Measurements from ENCODE around the gene SCRT2.
A peak's percentile ranks its signal among the peaks of the same experiment; 100 is the strongest.

SCRT2 gene

GRCh38 chr20:664151-664550, 11.5 kb downstream of the SCRT2 start:
- Histone ChIP-seq H3K36me3 (ENCODE audit: control insufficient read depth, insufficient read depth, low read length) (no peaks in the 10 kb centered on the region), H3K27me3 (ENCODE audit: control insufficient read depth, insufficient read depth, low read length, poor library complexity, severe bottlenecking) (peaks cover 36% of the 10 kb centered on the region), H3K27ac (ENCODE audit: insufficient read depth, low read depth, low read length, poor library complexity, severe bottlenecking) (no peak overlapping the region), H3K4me3 (ENCODE audit: insufficient read depth, low read depth, low read length) (no peak overlapping the region), H3K4me1 (ENCODE audit: control insufficient read depth, insufficient read depth, low read length) (peaks cover 19% of the 10 kb centered on the region), H3K9me3 (ENCODE audit: control insufficient read depth, low read length) (no peaks in the 10 kb centered on the region)
- 85 to 93% methylated on average over 60 of the region's 60 CpGs for WGBS, 2 experiments

DNA sequence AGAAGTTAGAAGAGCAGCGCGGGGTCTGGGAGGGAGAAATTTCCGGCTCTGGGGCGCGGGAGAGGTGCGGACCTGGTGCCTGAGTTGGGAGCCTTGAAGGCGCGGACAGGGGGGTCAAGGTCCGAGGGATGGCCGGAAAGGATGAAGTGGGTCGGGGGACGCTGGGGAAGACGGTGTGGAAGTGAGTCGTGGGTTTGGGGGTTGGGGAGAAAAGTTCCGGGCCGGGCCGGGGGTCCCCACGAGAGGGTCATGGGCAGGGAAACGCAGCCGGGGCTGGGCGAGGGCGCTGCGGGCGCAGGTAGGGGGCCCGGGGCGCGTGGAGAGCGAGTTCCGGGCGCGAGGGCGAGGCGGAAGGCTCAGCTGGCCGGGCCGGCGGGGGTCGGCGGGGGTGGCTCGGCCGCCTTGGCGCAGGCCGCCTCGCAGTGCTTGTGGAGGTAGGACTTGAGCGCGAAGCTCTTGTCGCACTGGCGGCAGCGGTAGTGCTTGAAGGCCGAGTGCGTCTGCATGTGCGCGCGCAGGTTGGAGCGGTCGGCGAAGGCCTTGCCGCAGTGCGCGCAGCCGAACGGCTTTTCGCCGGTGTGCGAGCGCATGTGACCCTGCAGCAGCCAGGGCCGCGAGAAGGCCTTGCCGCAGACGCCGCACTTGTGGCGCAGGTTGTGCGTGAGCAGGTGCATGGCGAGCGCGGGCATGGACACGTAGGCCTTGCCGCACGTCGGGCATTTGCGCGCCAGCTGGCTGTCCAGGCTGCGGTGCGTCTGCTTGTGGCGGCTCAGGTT, 12.1 kb downstream of the SCRT2 start:
- WGBS, 2 experiments: 85 to 87% methylated on average over 84 of the region's 84 CpGs
- Histone ChIP-seq H3K4me3 (ENCODE audit: insufficient read depth, low read depth, low read length) (no peak overlapping the region), H3K36me3 (ENCODE audit: control insufficient read depth, insufficient read depth, low read length) (no peaks in the 10 kb centered on the region), H3K27ac (ENCODE audit: insufficient read depth, low read depth, low read length, poor library complexity, severe bottlenecking) (no peak overlapping the region), H3K9me3 (ENCODE audit: control insufficient read depth, low read length) (no peaks in the 10 kb centered on the region), H3K27me3 (ENCODE audit: control insufficient read depth, insufficient read depth, low read length, poor library complexity, severe bottlenecking) (peaks cover 36% of the 10 kb centered on the region), H3K4me1 (ENCODE audit: control insufficient read depth, insufficient read depth, low read length) (peaks cover 23% of the 10 kb centered on the region)

- Histone ChIP-seq H3K27me3 (ENCODE audit: control insufficient read depth, insufficient read depth, low read length, poor library complexity, severe bottlenecking) (peaks cover 36% of the 10 kb centered on the region), H3K9me3 (ENCODE audit: control insufficient read depth, low read length) (no peaks in the 10 kb centered on the region), H3K27ac (ENCODE audit: insufficient read depth, low read depth, low read length, poor library complexity, severe bottlenecking) (no peak overlapping the region), H3K4me3 (ENCODE audit: insufficient read depth, low read depth, low read length) (no peak overlapping the region), H3K4me1 (ENCODE audit: control insufficient read depth, insufficient read depth, low read length) (peaks cover 23% of the 10 kb centered on the region), H3K36me3 (ENCODE audit: control insufficient read depth, insufficient read depth, low read length) (no peaks in the 10 kb centered on the region)
- WGBS, 2 experiments: 72 to 74% methylated on average over 15 of the region's 16 CpGs
These were observed 13.1 kb downstream of the SCRT2 start for GRCh38 chr20:662277-663192.

- no peak overlapping the region for H3K27ac ChIP-seq (ENCODE audit: insufficient read depth, low read depth, low read length, poor library complexity, severe bottlenecking)
- H3K9me3 ChIP-seq (ENCODE audit: control insufficient read depth, low read length): no peaks in the 10 kb centered on the region
- peak overlapping the region; percentile 5 for H3K4me3 ChIP-seq (ENCODE audit: insufficient read depth, low read depth, low read length)
- 39% methylated on average over 28 to 29 of the region's 29 CpGs for WGBS, 2 experiments
- H3K36me3 ChIP-seq (ENCODE audit: control insufficient read depth, insufficient read depth, low read length): no peaks in the 10 kb centered on the region
- peaks cover 36% of the 10 kb centered on the region for H3K27me3 ChIP-seq (ENCODE audit: control insufficient read depth, insufficient read depth, low read length, poor library complexity, severe bottlenecking)
- peaks cover 23% of the 10 kb centered on the region for H3K4me1 ChIP-seq (ENCODE audit: control insufficient read depth, insufficient read depth, low read length)
These were observed 13.9 kb downstream of the SCRT2 start for GRCh38 chr20:661474-662270.

- WGBS, 2 experiments: 26 to 31% methylated on average over 5 of the region's 5 CpGs
- Histone ChIP-seq H3K36me3 (ENCODE audit: control insufficient read depth, insufficient read depth, low read length) (no peaks in the 10 kb centered on the region), H3K27me3 (ENCODE audit: control insufficient read depth, insufficient read depth, low read length, poor library complexity, severe bottlenecking) (peaks cover 30% of the 10 kb centered on the region), H3K4me3 (ENCODE audit: insufficient read depth, low read depth, low read length) (no peak overlapping the region), H3K9me3 (ENCODE audit: control insufficient read depth, low read length) (no peaks in the 10 kb centered on the region), H3K4me1 (ENCODE audit: control insufficient read depth, insufficient read depth, low read length) (peaks cover 17% of the 10 kb centered on the region), H3K27ac (ENCODE audit: insufficient read depth, low read depth, low read length, poor library complexity, severe bottlenecking) (no peak overlapping the region)
These were observed 16.8 kb downstream of the SCRT2 start for GRCh38 chr20:658731-659291.

DNA sequence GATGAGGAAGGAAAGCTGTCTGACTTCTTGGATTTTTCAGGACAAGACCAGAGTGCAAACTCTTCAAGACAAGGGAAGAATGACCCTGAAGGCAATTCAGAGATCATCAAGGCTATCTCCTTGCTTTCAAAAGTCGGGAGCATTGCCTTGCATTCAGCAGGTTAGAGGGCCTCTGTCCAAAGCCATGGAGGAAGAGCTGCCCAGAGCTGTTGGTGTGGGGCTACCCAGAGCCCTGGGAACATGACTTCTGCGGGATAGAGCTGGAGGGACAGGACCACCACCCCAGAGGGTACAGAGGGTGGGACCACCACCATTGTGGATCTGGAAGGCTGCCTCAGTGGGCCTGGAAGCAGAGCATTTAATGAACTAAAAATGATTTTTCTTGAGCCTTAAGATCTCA, 17.4 kb downstream of the SCRT2 start:
- Histone ChIP-seq H3K36me3 (ENCODE audit: control insufficient read depth, insufficient read depth, low read length) (no peaks in the 10 kb centered on the region), H3K9me3 (ENCODE audit: control insufficient read depth, low read length) (no peaks in the 10 kb centered on the region), H3K4me3 (ENCODE audit: insufficient read depth, low read depth, low read length) (no peak overlapping the region), H3K27ac (ENCODE audit: insufficient read depth, low read depth, low read length, poor library complexity, severe bottlenecking) (no peak overlapping the region), H3K4me1 (ENCODE audit: control insufficient read depth, insufficient read depth, low read length) (peaks cover 17% of the 10 kb centered on the region), H3K27me3 (ENCODE audit: control insufficient read depth, insufficient read depth, low read length, poor library complexity, severe bottlenecking) (peaks cover 30% of the 10 kb centered on the region)
- 35 to 37% methylated on average over 2 of the region's 2 CpGs for WGBS, 2 experiments

DNA sequence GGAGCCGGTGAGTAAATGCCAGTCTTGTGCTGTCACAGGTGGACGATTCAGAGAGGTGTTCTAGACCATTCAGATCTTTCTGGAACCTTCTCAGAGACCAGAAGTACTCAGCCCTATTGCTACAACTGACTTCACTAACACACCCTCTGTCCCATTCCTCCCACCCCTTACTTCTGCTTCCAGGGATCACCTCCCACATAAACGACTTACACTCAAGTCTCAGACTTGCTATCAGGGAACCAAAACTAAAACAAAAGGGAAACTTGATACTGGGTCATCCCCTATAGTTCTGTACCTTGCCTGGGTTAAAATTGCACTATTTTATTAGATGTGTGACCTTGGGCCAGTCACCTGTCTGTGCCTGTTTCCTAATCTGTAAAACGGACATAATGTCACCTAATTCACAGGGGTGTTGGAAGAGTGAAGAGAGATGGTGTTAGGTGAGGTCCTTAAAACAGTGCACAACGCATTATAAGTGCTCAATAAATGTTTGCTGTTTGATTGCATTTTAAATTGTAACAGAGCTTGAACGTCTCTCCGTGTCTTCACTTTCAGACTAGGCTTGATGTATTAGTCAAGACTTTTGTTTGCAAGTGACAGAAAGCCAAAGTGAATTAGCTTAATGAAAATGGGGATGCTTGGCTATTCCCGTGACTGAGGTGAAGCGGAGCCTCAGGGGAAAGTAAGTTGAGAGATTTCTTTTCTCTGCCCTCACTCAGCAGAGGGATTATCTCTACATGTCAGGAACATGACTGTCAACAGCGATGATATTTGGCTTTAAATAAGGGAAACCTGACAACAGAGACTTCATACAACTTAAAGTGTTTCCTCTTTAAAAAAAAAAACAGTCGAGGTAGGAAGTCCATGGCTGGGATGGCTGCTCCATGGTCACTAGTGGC, 19.6 kb downstream of the SCRT2 start:
- H3K4me3 ChIP-seq (ENCODE audit: insufficient read depth, low read depth, low read length): no peak overlapping the region
- peaks cover 12% of the 10 kb centered on the region for H3K27me3 ChIP-seq (ENCODE audit: control insufficient read depth, insufficient read depth, low read length, poor library complexity, severe bottlenecking)
- peaks cover 10% of the 10 kb centered on the region for H3K4me1 ChIP-seq (ENCODE audit: control insufficient read depth, insufficient read depth, low read length)
- H3K9me3 ChIP-seq (ENCODE audit: control insufficient read depth, low read length): no peaks in the 10 kb centered on the region
- WGBS, 2 experiments: 90 to 91% methylated on average over 11 of the region's 11 CpGs
- no peak overlapping the region for H3K27ac ChIP-seq (ENCODE audit: insufficient read depth, low read depth, low read length, poor library complexity, severe bottlenecking)
- H3K36me3 ChIP-seq (ENCODE audit: control insufficient read depth, insufficient read depth, low read length): no peaks in the 10 kb centered on the region

GRCh38 chr20:654417-654750, 21.2 kb downstream of the SCRT2 start:
- H3K4me1 ChIP-seq (ENCODE audit: control insufficient read depth, insufficient read depth, low read length): peaks cover 10% of the 10 kb centered on the region

More at GRCh38 chr20:654417-654750, 21.2 kb downstream of the SCRT2 start:
- H3K4me3 ChIP-seq (ENCODE audit: insufficient read depth, low read depth, low read length): no peak overlapping the region
- H3K9me3 ChIP-seq (ENCODE audit: control insufficient read depth, low read length): no peaks in the 10 kb centered on the region
- peaks cover 12% of the 10 kb centered on the region for H3K27me3 ChIP-seq (ENCODE audit: control insufficient read depth, insufficient read depth, low read length, poor library complexity, severe bottlenecking)
- peaks cover 3% of the 10 kb centered on the region for H3K36me3 ChIP-seq (ENCODE audit: control insufficient read depth, insufficient read depth, low read length)
- 93 to 100% methylated on average over 3 of the region's 3 CpGs for WGBS, 2 experiments
- no peak overlapping the region for H3K27ac ChIP-seq (ENCODE audit: insufficient read depth, low read depth, low read length, poor library complexity, severe bottlenecking)
